Right atrium auricular region (tissue), 2 donors: Measurements from ENCODE around the gene PTGER2. TPM values are rescaled to one million over a fixed set of nuclear protein-coding genes. Genes with fewer than 3 reads are reported as not detected.

Experiments used
- DNase-seq: peaks from one replicate; pipeline ENCODE4 v3.0.0-alpha.2; 2019; ENCODE audit warnings: low spot score
- H3K27ac ChIP-seq, 2 donors: fragments of 200-600 bp; sonication (generic); 1 replicate in 1 of 2; 2 replicates in 1 of 2; pipeline ENCODE4 v1.5.1; 2016 to 2019
- H3K27me3 ChIP-seq, 2 donors: fragments of 200-600 bp; sonication (generic); one replicate each; pipeline versions ENCODE4 v1.5.1 to v1.6.0; 2017 to 2019
- H3K36me3 ChIP-seq: fragments of 200-600 bp; sonication (generic); one replicate; pipeline ENCODE4 v1.5.1; 2016
- H3K4me1 ChIP-seq, 2 donors: fragments of 200-600 bp; sonication (generic); one replicate each; pipeline versions ENCODE4 v1.5.1 to v1.6.0; 2017 to 2019
- H3K4me3 ChIP-seq, 2 donors: fragments of 200-600 bp; sonication (generic); 1 replicate in 1 of 2; 2 replicates in 1 of 2; pipeline ENCODE4 v1.5.1; 2017 to 2019; ENCODE audit warnings: mild to moderate bottlenecking in 1 of 2, moderate library complexity in 1 of 2
- H3K9me3 ChIP-seq, 2 donors: fragments of 200-600 bp; sonication (generic); one replicate each; pipeline ENCODE4 v1.5.1; 2019
- CTCF ChIP-seq, 2 donors: fragments of 200-600 bp; sonication (generic); IDR thresholded peaks; one replicate each; pipeline ENCODE4 v1.5.1; 2019; ENCODE audit warnings: antibody characterized with exemption in 2 of 2
- total RNA-seq, 2 donors: library from RNA; depleted of rRNA; stranded (reverse); fragments of >200 nt; gene quantifications; one replicate each; pipeline ENCODE4 v1.1.0, GENCODE V29; 2016

PTGER2 gene
- total RNA-seq, 2 donors from 2014 or later: 0.44 to 1.5 TPM

- H3K36me3 ChIP-seq: no peaks in the 10 kb centered on the region
- no peak overlapping the region for H3K27ac ChIP-seq
- peaks cover 0 to 8% of the 10 kb centered on the region in 2 donors for H3K4me1 ChIP-seq
- H3K4me3 ChIP-seq: no peak overlapping the region
- TF ChIP-seq CTCF (IDR thresholded peaks at IDR 0.05): no peak
- no peaks in the 10 kb centered on the region for H3K27me3 ChIP-seq
- no peak for DNase-seq
- no peaks in the 10 kb centered on the region for H3K9me3 ChIP-seq
These were observed 40.9 kb downstream of the PTGER2 start for GRCh38 chr14:52355016-52355431.

GRCh38 chr14:52355526-52355925 is 41.4 kb downstream of the PTGER2 start:
- H3K27me3 ChIP-seq: no peaks in the 10 kb centered on the region
- no peak overlapping the region for H3K4me3 ChIP-seq
- no peak for TF ChIP-seq CTCF (IDR thresholded peaks at IDR 0.05)
- no peaks in the 10 kb centered on the region for H3K9me3 ChIP-seq
- H3K27ac ChIP-seq: no peak overlapping the region
- no peak for DNase-seq
- H3K4me1 ChIP-seq: peaks cover 0 to 8% of the 10 kb centered on the region in 2 donors
- no peaks in the 10 kb centered on the region for H3K36me3 ChIP-seq

- H3K4me3 ChIP-seq: no peak overlapping the region
- H3K27me3 ChIP-seq: no peaks in the 10 kb centered on the region
- no peaks in the 10 kb centered on the region for H3K9me3 ChIP-seq
- peaks cover 0 to 6% of the 10 kb centered on the region in 2 donors for H3K4me1 ChIP-seq
- no peaks in the 10 kb centered on the region for H3K36me3 ChIP-seq
- no peak for DNase-seq
- no peak for TF ChIP-seq CTCF (IDR thresholded peaks at IDR 0.05)
- H3K27ac ChIP-seq: no peak overlapping the region
These were observed 41.9 kb downstream of the PTGER2 start for GRCh38 chr14:52356025-52356424.

- no peaks in the 10 kb centered on the region for H3K36me3 ChIP-seq
- no peaks in the 10 kb centered on the region for H3K4me1 ChIP-seq
- TF ChIP-seq CTCF (IDR thresholded peaks at IDR 0.05): no peak
- H3K9me3 ChIP-seq: no peaks in the 10 kb centered on the region
- H3K27me3 ChIP-seq: no peaks in the 10 kb centered on the region
- no peak overlapping the region for H3K4me3 ChIP-seq
- DNase-seq: no peak
- peak overlapping the region in 1 of 2 donors; percentile 15 for H3K27ac ChIP-seq
These were observed 46.7 kb downstream of the PTGER2 start for GRCh38 chr14:52360831-52361230.

- H3K36me3 ChIP-seq: no peaks in the 10 kb centered on the region
- TF ChIP-seq CTCF (IDR thresholded peaks at IDR 0.05): no peak
- no peak overlapping the region for H3K27ac ChIP-seq
- no peaks in the 10 kb centered on the region for H3K4me1 ChIP-seq
- no peaks in the 10 kb centered on the region for H3K27me3 ChIP-seq
- no peak overlapping the region for H3K4me3 ChIP-seq
- DNase-seq: no peak
- H3K9me3 ChIP-seq: no peaks in the 10 kb centered on the region
These were observed 49.1 kb downstream of the PTGER2 start for GRCh38 chr14:52363041-52363704.

- Histone ChIP-seq H3K4me1 (no peaks in the 10 kb centered on the region), H3K36me3 (no peaks in the 10 kb centered on the region), H3K9me3 (no peaks in the 10 kb centered on the region), H3K27ac (no peak overlapping the region), H3K4me3 (no peak overlapping the region), H3K27me3 (no peaks in the 10 kb centered on the region)
- DNase-seq: no peak
- TF ChIP-seq CTCF (IDR thresholded peaks at IDR 0.05): no peak
These were observed 49.8 kb downstream of the PTGER2 start for GRCh38 chr14:52363961-52364360.
